ENCODE results near the gene UACA. TPM values are rescaled to one million over a fixed set of nuclear protein-coding genes. Genes with fewer than 3 reads are reported as not detected.

The UACA gene
- total and polyA plus RNA-seq, 2 donors, result 11.0 to 23.8 TPM

DNA sequence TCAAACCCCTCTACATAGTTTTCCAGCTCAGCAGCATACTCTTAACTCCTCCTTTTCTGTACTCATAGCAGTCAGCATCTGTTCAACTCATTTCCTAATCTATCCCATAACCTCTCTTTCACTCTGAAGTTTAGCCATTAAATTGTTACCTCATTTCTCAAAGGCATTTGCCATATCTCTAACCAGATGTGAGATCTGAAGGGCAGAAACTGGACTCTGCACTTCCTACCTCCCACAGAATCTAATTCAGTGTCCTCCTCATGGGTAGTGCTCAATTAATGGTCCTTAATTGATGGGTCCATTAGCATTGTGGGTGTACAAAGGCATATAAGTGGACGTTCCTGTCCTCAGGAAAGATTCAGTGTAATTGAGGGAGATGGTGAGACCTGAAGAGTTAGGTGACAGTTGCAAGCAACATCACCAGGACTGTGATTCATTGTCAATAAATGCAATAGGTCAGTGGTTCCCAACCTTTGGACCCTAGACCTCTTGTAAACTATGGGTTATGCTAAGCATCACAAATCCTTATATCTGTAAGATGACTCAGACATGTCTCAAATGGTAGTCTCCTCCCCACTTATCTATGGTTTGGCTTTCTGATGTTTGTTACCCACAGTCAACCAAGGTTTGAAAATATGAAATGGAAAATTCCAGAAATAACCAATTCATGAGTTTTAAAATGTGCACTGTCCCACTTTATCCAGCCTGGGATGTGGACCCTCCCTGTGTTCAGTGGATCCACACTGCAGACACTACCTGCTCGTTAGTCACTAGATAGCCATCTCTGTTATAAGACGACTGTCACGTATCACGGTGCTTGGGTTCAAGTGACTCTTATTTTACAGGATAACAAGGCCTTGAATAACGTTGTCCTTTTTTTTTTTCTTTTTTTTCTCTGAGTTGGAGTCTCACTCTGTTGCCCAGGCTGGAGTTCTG, 25.0 kb upstream of the UACA start:
- 91% methylated on average over 6 of the region's 6 CpGs for WGBS
- H3K27ac ChIP-seq (ENCODE audit: low read depth in 1 of 2, low read length in 1 of 2), result no peak overlapping the region

DNA sequence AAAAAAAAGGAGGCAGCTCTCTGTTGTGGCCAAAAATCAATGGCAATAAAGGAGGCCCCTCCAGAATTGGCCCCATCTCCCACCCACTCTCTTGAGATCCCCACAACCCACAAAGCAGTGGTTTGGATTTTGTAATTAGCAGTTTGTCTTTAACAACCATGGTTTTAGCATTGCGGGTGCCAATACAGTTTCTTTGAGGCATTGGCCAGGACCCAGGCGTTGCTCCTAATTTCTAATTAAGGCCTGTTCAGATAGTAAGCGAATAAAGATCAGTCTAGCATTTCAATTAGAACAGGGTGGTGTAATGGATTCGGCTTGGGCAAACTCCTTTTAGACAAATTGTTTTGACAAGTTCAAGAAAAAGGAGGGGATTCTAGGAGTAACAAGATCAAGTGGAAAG, 23.6 kb upstream of the UACA start:
- Histone ChIP-seq H3K9me3 (ENCODE audit: control insufficient read depth in 2 of 2, insufficient read depth in 1 of 2, low read length in 1 of 2) (no peaks in the 10 kb centered on the region), H3K36me3 (ENCODE audit: control insufficient read depth in 2 of 2, insufficient read depth in 2 of 2, low read length in 1 of 2) (no peaks in the 10 kb centered on the region), H3K27ac (ENCODE audit: low read depth in 1 of 2, low read length in 1 of 2) (no peak overlapping the region), H3K4me3 (ENCODE audit: low read length in 2 of 2) (no peak overlapping the region), H3K27me3 (ENCODE audit: control insufficient read depth in 2 of 2, insufficient read depth in 1 of 2, low read length in 1 of 2) (no peaks in the 10 kb centered on the region), H3K4me1 (ENCODE audit: control insufficient read depth in 2 of 2, insufficient read depth in 2 of 2, low read length in 2 of 2) (no peaks in the 10 kb centered on the region)
- WGBS, result 99% methylated on average over 4 of the region's 4 CpGs
- no peak for DNase-seq (ENCODE audit: low read depth in 6 of 9, low spot score in 9 of 9)

More for the DNA sequence above, 25.0 kb upstream of the UACA start:
- H3K36me3 ChIP-seq (ENCODE audit: control insufficient read depth in 2 of 2, insufficient read depth in 2 of 2, low read length in 1 of 2), result no peaks in the 10 kb centered on the region
- H3K4me1 ChIP-seq (ENCODE audit: control insufficient read depth in 2 of 2, insufficient read depth in 2 of 2, low read length in 2 of 2), result no peaks in the 10 kb centered on the region
- no peak overlapping the region for H3K4me3 ChIP-seq (ENCODE audit: low read length in 2 of 2)
- no peak for DNase-seq (ENCODE audit: low read depth in 6 of 9, low spot score in 9 of 9)
- no peaks in the 10 kb centered on the region for H3K27me3 ChIP-seq (ENCODE audit: control insufficient read depth in 2 of 2, insufficient read depth in 1 of 2, low read length in 1 of 2)
- H3K9me3 ChIP-seq (ENCODE audit: control insufficient read depth in 2 of 2, insufficient read depth in 1 of 2, low read length in 1 of 2), result no peaks in the 10 kb centered on the region

DNA sequence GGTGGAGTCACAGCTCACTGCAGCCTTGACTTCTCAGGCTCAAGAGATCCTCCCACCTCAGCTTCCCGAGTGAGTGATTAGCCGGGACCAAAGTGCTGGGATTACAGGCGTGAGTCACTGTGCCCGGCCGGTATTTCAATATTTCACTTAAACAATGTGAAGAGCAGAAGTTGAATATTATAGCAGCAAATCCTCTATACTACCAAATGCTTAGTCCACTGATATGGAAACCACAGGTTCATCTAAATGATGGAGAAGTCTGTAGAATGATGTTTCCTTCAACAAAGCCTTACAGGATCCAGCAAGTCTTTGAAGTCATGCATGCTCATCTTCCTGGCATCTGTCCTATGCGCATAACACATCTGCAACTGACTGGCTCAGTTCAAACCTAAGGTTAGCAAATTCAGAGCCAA, 20.3 kb upstream of the UACA start:
- Histone ChIP-seq H3K27me3 (ENCODE audit: control insufficient read depth in 2 of 2, insufficient read depth in 1 of 2, low read length in 1 of 2) (peaks cover 0 to 2% of the 10 kb centered on the region in 2 donors), H3K9me3 (ENCODE audit: control insufficient read depth in 2 of 2, insufficient read depth in 1 of 2, low read length in 1 of 2) (no peaks in the 10 kb centered on the region), H3K27ac (ENCODE audit: low read depth in 1 of 2, low read length in 1 of 2) (no peak overlapping the region), H3K4me3 (ENCODE audit: low read length in 2 of 2) (no peak overlapping the region), H3K36me3 (ENCODE audit: control insufficient read depth in 2 of 2, insufficient read depth in 2 of 2, low read length in 1 of 2) (no peaks in the 10 kb centered on the region), H3K4me1 (ENCODE audit: control insufficient read depth in 2 of 2, insufficient read depth in 2 of 2, low read length in 2 of 2) (no peaks in the 10 kb centered on the region)
- no peak for DNase-seq (ENCODE audit: low read depth in 6 of 9, low spot score in 9 of 9)
- 89% methylated on average over 6 of the region's 6 CpGs for WGBS

DNA sequence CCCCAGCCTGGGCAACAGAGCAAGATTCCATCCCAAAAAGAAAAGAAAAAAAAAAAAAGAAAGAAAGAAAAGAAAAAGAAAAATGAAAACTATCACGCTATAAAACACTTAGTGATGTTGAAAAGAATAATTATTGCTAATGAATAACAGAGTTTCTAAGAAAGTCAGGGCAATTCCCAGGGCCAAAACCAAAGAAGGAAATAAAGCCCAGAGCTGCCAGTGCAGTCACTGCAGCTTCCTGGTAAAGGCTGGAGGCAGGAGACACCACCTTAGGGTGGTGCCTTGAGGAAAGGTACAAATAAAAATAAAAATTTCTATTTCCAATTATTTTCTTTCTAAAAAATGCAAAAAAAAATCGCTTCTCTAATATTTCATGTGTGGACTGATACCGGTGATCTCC, 19.7 kb upstream of the UACA start:
- Histone ChIP-seq H3K4me3 (ENCODE audit: low read length in 2 of 2) (no peak overlapping the region), H3K4me1 (ENCODE audit: control insufficient read depth in 2 of 2, insufficient read depth in 2 of 2, low read length in 2 of 2) (no peaks in the 10 kb centered on the region), H3K27me3 (ENCODE audit: control insufficient read depth in 2 of 2, insufficient read depth in 1 of 2, low read length in 1 of 2) (peaks cover 0 to 2% of the 10 kb centered on the region in 2 donors), H3K27ac (ENCODE audit: low read depth in 1 of 2, low read length in 1 of 2) (no peak overlapping the region), H3K9me3 (ENCODE audit: control insufficient read depth in 2 of 2, insufficient read depth in 1 of 2, low read length in 1 of 2) (no peaks in the 10 kb centered on the region), H3K36me3 (ENCODE audit: control insufficient read depth in 2 of 2, insufficient read depth in 2 of 2, low read length in 1 of 2) (no peaks in the 10 kb centered on the region)
- 91% methylated on average over 3 of the region's 3 CpGs for WGBS
- no peak for DNase-seq (ENCODE audit: low read depth in 6 of 9, low spot score in 9 of 9)

DNA sequence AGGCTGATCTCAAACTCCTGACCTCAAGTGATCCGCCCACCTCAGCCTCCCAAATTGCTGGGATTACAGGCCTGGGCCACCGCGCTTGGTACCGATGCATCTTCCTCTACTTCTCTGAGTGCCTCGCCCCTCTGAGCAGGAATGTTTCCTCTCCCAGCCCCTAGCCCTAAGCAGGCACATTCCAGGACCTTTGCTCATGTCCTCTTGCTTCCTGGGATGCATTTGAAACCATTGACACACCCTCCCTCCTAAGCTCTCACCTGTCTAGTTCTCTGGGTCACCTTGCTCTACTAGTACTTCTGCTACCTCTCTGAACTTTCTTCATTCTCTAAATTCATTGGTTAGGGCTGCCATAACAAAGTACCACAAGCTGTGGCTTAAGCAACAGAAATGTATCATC, 17.9 kb upstream of the UACA start:
- Histone ChIP-seq H3K4me3 (ENCODE audit: low read length in 2 of 2) (no peak overlapping the region), H3K36me3 (ENCODE audit: control insufficient read depth in 2 of 2, insufficient read depth in 2 of 2, low read length in 1 of 2) (no peaks in the 10 kb centered on the region), H3K27ac (ENCODE audit: low read depth in 1 of 2, low read length in 1 of 2) (no peak overlapping the region), H3K27me3 (ENCODE audit: control insufficient read depth in 2 of 2, insufficient read depth in 1 of 2, low read length in 1 of 2) (peaks cover 0 to 2% of the 10 kb centered on the region in 2 donors), H3K9me3 (ENCODE audit: control insufficient read depth in 2 of 2, insufficient read depth in 1 of 2, low read length in 1 of 2) (no peaks in the 10 kb centered on the region), H3K4me1 (ENCODE audit: control insufficient read depth in 2 of 2, insufficient read depth in 2 of 2, low read length in 2 of 2) (no peaks in the 10 kb centered on the region)
- DNase-seq (ENCODE audit: low read depth in 6 of 9, low spot score in 9 of 9), result no peak
- WGBS, result 92% methylated on average over 5 of the region's 5 CpGs

DNA sequence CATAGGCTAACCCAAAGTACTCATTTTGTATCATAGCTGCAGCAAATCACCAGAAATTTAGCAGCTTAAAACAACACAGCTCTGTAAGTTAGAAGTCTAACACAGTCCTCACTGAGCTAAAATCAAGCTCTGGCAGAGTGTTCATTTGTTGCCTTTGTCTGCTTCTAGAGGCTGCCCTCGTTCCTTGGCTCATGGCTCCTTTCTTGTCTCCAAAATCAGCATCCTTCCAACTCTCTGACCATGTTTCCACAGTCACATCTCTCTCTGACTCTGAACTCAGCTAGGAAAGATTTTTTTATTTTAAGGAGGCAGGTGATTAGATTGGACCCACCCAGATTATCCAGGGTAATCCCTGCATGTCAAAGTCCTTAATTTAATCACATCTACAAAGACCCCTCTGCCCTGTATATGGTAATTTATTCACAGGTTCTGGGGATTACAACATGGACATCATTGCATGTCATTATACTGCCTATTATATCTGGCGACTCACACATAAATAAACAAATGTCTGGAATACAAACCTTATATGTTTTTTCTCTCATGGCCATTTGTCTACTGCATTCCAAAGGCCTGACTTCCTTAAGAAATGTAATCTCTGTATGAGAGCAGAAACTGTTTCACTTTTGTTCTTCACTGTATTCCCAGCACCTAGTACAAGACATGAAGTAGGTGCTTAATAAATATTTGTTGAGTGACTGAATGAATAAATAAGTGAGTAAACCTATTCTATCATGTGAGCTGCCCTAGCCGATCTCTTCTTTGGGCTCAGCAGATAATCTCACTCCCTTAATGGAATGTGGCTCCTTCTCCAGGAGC, 15.1 kb upstream of the UACA start:
- WGBS, result 91% methylated on average over 3 of the region's 3 CpGs
- H3K4me1 ChIP-seq (ENCODE audit: control insufficient read depth in 2 of 2, insufficient read depth in 2 of 2, low read length in 2 of 2), result no peaks in the 10 kb centered on the region
- no peak for DNase-seq (ENCODE audit: low read depth in 6 of 9, low spot score in 9 of 9)
- H3K4me3 ChIP-seq (ENCODE audit: low read length in 2 of 2), result no peak overlapping the region
- H3K9me3 ChIP-seq (ENCODE audit: control insufficient read depth in 2 of 2, insufficient read depth in 1 of 2, low read length in 1 of 2), result no peaks in the 10 kb centered on the region
- peaks cover 0 to 2% of the 10 kb centered on the region in 2 donors for H3K27me3 ChIP-seq (ENCODE audit: control insufficient read depth in 2 of 2, insufficient read depth in 1 of 2, low read length in 1 of 2)
- no peaks in the 10 kb centered on the region for H3K36me3 ChIP-seq (ENCODE audit: control insufficient read depth in 2 of 2, insufficient read depth in 2 of 2, low read length in 1 of 2)
- H3K27ac ChIP-seq (ENCODE audit: low read depth in 1 of 2, low read length in 1 of 2), result no peak overlapping the region

DNA sequence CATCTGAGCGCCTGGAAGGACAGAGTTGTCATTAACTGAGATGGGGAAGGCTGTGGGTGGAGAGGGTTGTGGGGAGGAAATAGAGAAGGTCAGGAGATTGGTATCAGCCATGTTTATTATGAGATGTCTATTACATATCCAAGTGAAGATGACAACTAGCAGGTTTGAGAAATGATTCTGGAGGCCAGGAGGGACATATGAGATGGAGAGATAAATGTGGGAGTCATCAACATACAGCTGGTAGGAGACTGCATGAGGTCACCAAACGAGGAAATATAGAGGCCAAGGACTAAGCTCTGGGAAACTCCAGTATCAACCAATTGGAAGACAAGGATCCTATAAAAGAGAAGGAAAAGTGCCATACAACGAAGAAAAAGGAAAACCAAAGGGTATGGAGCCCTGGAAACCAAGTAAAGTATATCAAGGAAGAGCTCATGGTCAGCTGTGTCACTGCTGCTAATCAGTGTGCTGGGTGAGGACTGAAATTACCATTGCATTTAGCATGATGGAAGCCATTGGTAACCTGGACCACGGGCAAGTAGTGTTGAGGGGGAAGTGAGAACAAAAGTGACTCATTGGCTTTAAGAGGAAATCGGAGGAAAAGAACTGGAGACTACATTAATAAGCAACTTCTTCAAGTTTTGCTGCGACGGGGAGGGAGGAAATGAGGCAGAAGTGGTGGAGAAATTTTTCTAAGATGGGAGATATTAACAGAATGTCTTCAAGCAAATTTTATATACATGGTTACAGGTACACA, 14.0 kb upstream of the UACA start:
- no peak for DNase-seq (ENCODE audit: low read depth in 6 of 9, low spot score in 9 of 9)

DNA sequence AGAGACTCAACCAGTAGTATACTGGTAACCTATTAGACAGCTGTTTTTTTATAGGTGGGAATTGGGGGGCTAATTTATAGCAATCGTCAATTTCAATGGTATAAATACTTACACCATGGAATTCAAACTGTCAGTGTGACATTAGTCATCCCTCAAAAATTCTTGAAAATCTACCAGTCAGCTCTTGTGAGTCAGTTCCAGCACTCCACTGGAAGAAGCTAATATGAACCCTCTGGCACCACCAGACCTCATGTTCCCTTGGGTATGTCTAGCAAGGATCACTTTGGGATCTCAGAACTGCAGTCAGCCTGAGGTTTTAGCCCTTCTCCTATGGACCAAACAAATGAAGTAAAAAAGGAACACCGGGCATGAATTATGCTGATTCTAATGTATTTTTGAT, 11.8 kb upstream of the UACA start:
- 95% methylated on average over 2 of the region's 2 CpGs for WGBS
- Histone ChIP-seq H3K4me3 (ENCODE audit: low read length in 2 of 2) (no peak overlapping the region), H3K9me3 (ENCODE audit: control insufficient read depth in 2 of 2, insufficient read depth in 1 of 2, low read length in 1 of 2) (no peaks in the 10 kb centered on the region), H3K4me1 (ENCODE audit: control insufficient read depth in 2 of 2, insufficient read depth in 2 of 2, low read length in 2 of 2) (no peaks in the 10 kb centered on the region), H3K27ac (ENCODE audit: low read depth in 1 of 2, low read length in 1 of 2) (no peak overlapping the region), H3K36me3 (ENCODE audit: control insufficient read depth in 2 of 2, insufficient read depth in 2 of 2, low read length in 1 of 2) (no peaks in the 10 kb centered on the region), H3K27me3 (ENCODE audit: control insufficient read depth in 2 of 2, insufficient read depth in 1 of 2, low read length in 1 of 2) (no peaks in the 10 kb centered on the region)
- no peak for DNase-seq (ENCODE audit: low read depth in 6 of 9, low spot score in 9 of 9)

More for the DNA sequence above, 14.0 kb upstream of the UACA start:
- no peak overlapping the region for H3K27ac ChIP-seq (ENCODE audit: low read depth in 1 of 2, low read length in 1 of 2)
- no peaks in the 10 kb centered on the region for H3K4me1 ChIP-seq (ENCODE audit: control insufficient read depth in 2 of 2, insufficient read depth in 2 of 2, low read length in 2 of 2)
- no peaks in the 10 kb centered on the region for H3K36me3 ChIP-seq (ENCODE audit: control insufficient read depth in 2 of 2, insufficient read depth in 2 of 2, low read length in 1 of 2)
- peaks cover 0 to 2% of the 10 kb centered on the region in 2 donors for H3K27me3 ChIP-seq (ENCODE audit: control insufficient read depth in 2 of 2, insufficient read depth in 1 of 2, low read length in 1 of 2)
- 75% methylated on average over 7 of the region's 7 CpGs for WGBS
- H3K4me3 ChIP-seq (ENCODE audit: low read length in 2 of 2), result no peak overlapping the region
- H3K9me3 ChIP-seq (ENCODE audit: control insufficient read depth in 2 of 2, insufficient read depth in 1 of 2, low read length in 1 of 2), result no peaks in the 10 kb centered on the region
